ENCODE results near the gene CHCHD3.

Gene CHCHD3

DNA sequence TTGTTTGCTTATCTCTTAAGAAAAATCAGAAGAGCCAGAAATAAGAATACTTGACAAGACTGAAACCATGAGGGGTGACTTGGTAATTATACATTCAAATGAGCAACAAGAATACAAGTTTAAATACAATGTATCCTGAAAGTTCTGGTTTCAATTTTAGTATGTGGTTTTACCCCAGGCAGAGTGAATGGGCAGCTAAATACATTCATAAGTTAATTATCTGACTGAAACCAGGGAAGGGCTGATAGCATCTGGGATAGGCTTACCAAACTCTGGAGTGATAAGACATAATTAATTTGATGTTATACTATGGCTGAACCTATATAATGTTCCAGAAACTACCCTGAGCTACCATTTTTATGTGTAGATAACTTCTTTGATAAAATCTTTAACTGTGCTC is 253.4 kb downstream of the CHCHD3 start:
- Histone ChIP-seq H3K36me3 (ENCODE audit: control insufficient read depth in 2 of 2, insufficient read depth in 1 of 2, low read length in 2 of 2) (no peaks in the 10 kb centered on the region), H3K27ac (ENCODE audit: extremely low read depth, low read depth, low read length) (no peak overlapping the region), H3K4me3 (ENCODE audit: low read depth, low read length) (no peak overlapping the region), H3K4me1 (ENCODE audit: control insufficient read depth, insufficient read depth, low read length) (no peaks in the 10 kb centered on the region), H3K9me3 (ENCODE audit: control insufficient read depth, insufficient read depth, low read depth, low read length) (no peaks in the 10 kb centered on the region)
- ChIA-PET CTCF (no interaction called here), POLR2A (no interaction called here)
- TF ChIP-seq ZNF585B (tag by site-specific recombination; IDR thresholded peaks at IDR 0.05), result no peak
- TF ChIP-seq WT1 (tag by site-specific recombination; IDR thresholded peaks at IDR 0.05), result no peak
- TF ChIP-seq ZNF677 (tag by site-specific recombination; IDR thresholded peaks at IDR 0.05), result no peak
- no peak for TF ChIP-seq ZNF341 (tag by site-specific recombination; IDR thresholded peaks at IDR 0.05; ENCODE audit: low read depth)
- TF ChIP-seq ZNF416 (tag by site-specific recombination; IDR thresholded peaks at IDR 0.05), result no peak
- no peak for TF ChIP-seq ZNF155 (tag by site-specific recombination; IDR thresholded peaks at IDR 0.05)
- no peak for TF ChIP-seq ZNF174 (tag by site-specific recombination; IDR thresholded peaks at IDR 0.05)
- no peak for TF ChIP-seq ZNF792 (tag by site-specific recombination; IDR thresholded peaks at IDR 0.05)
- TF ChIP-seq ZNF16 (tag by site-specific recombination; IDR thresholded peaks at IDR 0.05; ENCODE audit: low read depth), result no peak
- TF ChIP-seq ZNF658 (tag by site-specific recombination; IDR thresholded peaks at IDR 0.05), result no peak
- no peak for TF ChIP-seq ZFP37 (tag by site-specific recombination; IDR thresholded peaks at IDR 0.05)

DNA sequence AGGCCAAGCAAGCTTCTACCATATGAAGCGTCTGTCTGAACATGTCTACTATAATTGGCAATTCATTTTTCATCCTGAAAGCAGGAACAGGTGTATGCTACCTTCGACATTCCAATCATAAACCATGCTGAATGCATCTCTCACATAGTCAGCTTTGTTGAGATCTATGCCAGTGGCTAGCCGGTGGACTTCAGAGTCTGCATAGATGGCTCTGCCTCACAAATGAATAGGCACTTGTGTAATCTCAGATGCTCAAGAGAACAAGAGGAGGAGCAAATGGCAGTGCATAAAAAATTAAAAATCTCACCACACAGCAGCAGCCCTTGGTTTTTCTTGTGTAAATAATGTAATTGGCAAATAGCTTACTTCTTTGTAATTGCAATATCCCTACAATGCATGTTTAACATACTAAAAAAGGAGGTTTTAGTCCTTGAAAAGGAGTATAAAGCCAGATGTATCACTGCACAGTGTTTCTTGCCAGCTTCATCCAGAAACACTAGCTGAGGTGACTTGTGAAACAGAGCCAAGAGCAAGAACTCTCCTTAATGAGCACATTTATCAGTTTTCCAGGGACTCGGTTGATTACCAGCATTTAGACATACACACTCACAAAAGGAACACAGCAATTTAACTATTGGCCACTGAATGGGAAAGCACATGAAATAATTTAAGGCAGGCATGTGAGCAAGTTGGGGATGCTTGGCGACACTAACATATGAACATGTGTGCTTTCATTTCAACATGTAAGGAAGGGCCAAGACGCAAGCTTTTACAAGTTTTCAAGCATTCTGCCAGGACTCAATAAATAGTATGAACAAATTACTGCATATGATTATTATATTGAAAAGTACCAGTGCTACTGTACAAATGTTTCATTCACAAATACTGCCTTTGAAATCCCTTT is 255.7 kb downstream of the CHCHD3 start:
- Histone ChIP-seq H3K36me3 (ENCODE audit: control insufficient read depth in 2 of 2, insufficient read depth in 1 of 2, low read length in 2 of 2) (no peaks in the 10 kb centered on the region), H3K4me3 (ENCODE audit: low read depth, low read length) (no peak overlapping the region), H3K9me3 (ENCODE audit: control insufficient read depth, insufficient read depth, low read depth, low read length) (no peaks in the 10 kb centered on the region), H3K4me1 (ENCODE audit: control insufficient read depth, insufficient read depth, low read length) (no peaks in the 10 kb centered on the region), H3K27ac (ENCODE audit: extremely low read depth, low read depth, low read length) (no peak overlapping the region)
- TF ChIP-seq PRDM1 (tag by site-specific recombination; IDR thresholded peaks at IDR 0.05) (no peak), ZNF624 (tag by site-specific recombination; IDR thresholded peaks at IDR 0.05) (no peak), ZBTB8A (tag by site-specific recombination; IDR thresholded peaks at IDR 0.05) (no peak)
- CTCF ChIA-PET, result interaction anchor here (0.7 kb wide), 1 partner anchor 228 kb away, joined by 3 read pairs; no protein-coding TSS in a partner anchor
- POLR2A ChIA-PET, result no interaction called here

DNA sequence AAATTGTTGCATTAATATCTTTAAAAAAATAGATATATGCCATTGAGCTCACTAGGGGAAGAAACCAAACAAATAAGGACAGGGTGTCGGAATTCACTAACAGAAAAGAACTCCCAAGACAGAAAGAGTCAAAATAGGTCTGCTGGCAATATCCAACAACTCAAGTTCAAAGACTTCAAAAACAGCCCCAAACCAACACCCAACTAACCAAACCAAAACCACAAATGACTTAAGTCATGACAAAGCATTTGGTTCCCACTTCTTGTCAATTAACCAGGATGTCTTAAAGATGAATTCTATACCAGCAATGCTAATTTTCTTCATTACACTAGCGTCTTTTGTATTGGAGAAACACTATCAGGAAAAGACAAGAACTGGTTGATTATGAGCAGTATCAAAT is 256.7 kb downstream of the CHCHD3 start:
- CTCF ChIA-PET, result interaction anchor here (0.6 kb wide), 1 partner anchor 10 kb away, joined by 3 read pairs; no protein-coding TSS in a partner anchor
- POLR2A ChIA-PET, result no interaction called here
- no peaks in the 10 kb centered on the region for H3K4me1 ChIP-seq (ENCODE audit: control insufficient read depth, insufficient read depth, low read length)

More for the DNA sequence above, 256.7 kb downstream of the CHCHD3 start:
- H3K36me3 ChIP-seq (ENCODE audit: control insufficient read depth in 2 of 2, insufficient read depth in 1 of 2, low read length in 2 of 2), result no peaks in the 10 kb centered on the region
- H3K27ac ChIP-seq (ENCODE audit: extremely low read depth, low read depth, low read length), result no peak overlapping the region
- no peak overlapping the region for H3K4me3 ChIP-seq (ENCODE audit: low read depth, low read length)
- no peaks in the 10 kb centered on the region for H3K9me3 ChIP-seq (ENCODE audit: control insufficient read depth, insufficient read depth, low read depth, low read length)
- no peak for TF ChIP-seq ZNF596 (tag by site-specific recombination; IDR thresholded peaks at IDR 0.05)
- TF ChIP-seq PRDM1 (tag by site-specific recombination; IDR thresholded peaks at IDR 0.05), result no peak
- TF ChIP-seq ZNF473 (tag by site-specific recombination; IDR thresholded peaks at IDR 0.05), result no peak
- no peak for TF ChIP-seq ZNF426 (tag by site-specific recombination; IDR thresholded peaks at IDR 0.05)
- no peak for TF ChIP-seq ZNF747 (tag by site-specific recombination; IDR thresholded peaks at IDR 0.05)
- TF ChIP-seq, protein P1, sequence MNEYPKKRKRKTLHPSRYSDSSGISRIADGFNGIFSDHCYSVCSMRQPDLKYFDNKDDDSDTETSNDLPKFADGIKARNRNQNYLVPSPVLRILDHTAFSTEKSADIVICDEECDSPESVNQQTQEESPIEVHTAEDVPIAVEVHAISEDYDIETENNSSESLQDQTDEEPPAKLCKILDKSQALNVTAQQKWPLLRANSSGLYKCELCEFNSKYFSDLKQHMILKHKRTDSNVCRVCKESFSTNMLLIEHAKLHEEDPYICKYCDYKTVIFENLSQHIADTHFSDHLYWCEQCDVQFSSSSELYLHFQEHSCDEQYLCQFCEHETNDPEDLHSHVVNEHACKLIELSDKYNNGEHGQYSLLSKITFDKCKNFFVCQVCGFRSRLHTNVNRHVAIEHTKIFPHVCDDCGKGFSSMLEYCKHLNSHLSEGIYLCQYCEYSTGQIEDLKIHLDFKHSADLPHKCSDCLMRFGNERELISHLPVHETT (tag by site-specific recombination; IDR thresholded peaks at IDR 0.05), result no peak
- TF ChIP-seq ZNF830 (tag by site-specific recombination; IDR thresholded peaks at IDR 0.05; ENCODE audit: low read depth), result no peak
- no peak for TF ChIP-seq ZBTB7A (tag by site-specific recombination; IDR thresholded peaks at IDR 0.05; ENCODE audit: low read depth)
- TF ChIP-seq BCL11A (tag by site-specific recombination; IDR thresholded peaks at IDR 0.05; ENCODE audit: low read depth), result no peak
- TF ChIP-seq ZNF544 (tag by site-specific recombination; IDR thresholded peaks at IDR 0.05), result no peak
- TF ChIP-seq ZNF626 (tag by site-specific recombination; IDR thresholded peaks at IDR 0.05), result no peak
- TF ChIP-seq, protein P2, sequence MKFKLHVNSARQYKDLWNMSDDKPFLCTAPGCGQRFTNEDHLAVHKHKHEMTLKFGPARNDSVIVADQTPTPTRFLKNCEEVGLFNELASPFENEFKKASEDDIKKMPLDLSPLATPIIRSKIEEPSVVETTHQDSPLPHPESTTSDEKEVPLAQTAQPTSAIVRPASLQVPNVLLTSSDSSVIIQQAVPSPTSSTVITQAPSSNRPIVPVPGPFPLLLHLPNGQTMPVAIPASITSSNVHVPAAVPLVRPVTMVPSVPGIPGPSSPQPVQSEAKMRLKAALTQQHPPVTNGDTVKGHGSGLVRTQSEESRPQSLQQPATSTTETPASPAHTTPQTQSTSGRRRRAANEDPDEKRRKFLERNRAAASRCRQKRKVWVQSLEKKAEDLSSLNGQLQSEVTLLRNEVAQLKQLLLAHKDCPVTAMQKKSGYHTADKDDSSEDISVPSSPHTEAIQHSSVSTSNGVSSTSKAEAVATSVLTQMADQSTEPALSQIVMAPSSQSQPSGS (tag by site-specific recombination; IDR thresholded peaks at IDR 0.05; ENCODE audit: low read depth), result no peak
- TF ChIP-seq ZNF548 (tag by site-specific recombination; IDR thresholded peaks at IDR 0.05), result no peak
- TF ChIP-seq ZNF585B (tag by site-specific recombination; IDR thresholded peaks at IDR 0.05), result no peak
- no peak for TF ChIP-seq REPIN1 (tag by site-specific recombination; IDR thresholded peaks at IDR 0.05; ENCODE audit: low read depth)
- TF ChIP-seq ZNF658 (tag by site-specific recombination; IDR thresholded peaks at IDR 0.05), result no peak
- TF ChIP-seq ZBTB20 (tag by site-specific recombination; IDR thresholded peaks at IDR 0.05), result no peak
